Stimulated activated CD4-positive, alpha-beta T cell treated with anti-CD3 and anti-CD28 coated beads, TNF-alpha, amount 100 ng/mL, for 4 hours (primary cell): Measurements from ENCODE around the gene GPBP1.
"Not testable (repeated sequence)": the region's sequence is repeated elsewhere in the genome, so short reads cannot be mapped to it uniquely, and the experiment has no call there.

ENCODE experiments used
- DNase-seq, 3 experiments: peaks; one replicate each; pipeline ENCODE4 v3.0.0-alpha.2; 2020; ENCODE audit warnings: low read depth in 3 of 3

The GPBP1 gene

GRCh38 chr5:57173319-57174127 is at the start of gene GPBP1:
TSS of gene GPBP1 (plus strand) at chr5:57174059. CDS start at chr5:57214131, 40,072 bp downstream.
- peak; percentile 92 to 99 (median 96) for DNase-seq

- DNase-seq, result no peak
Observed at GRCh38 chr5:57128325-57128724, 45.5 kb upstream of the GPBP1 start.

GRCh38 chr5:57133574-57133973 is 40.3 kb upstream of the GPBP1 start:
- DNase-seq, result no peak

- DNase-seq, result no peak
Observed at GRCh38 chr5:57137401-57137800, 36.5 kb upstream of the GPBP1 start.

- DNase-seq, result no peak
Observed at GRCh38 chr5:57152316-57152715, 21.5 kb upstream of the GPBP1 start.

GRCh38 chr5:57155033-57155432 is 18.8 kb upstream of the GPBP1 start:
- DNase-seq, result no peak

GRCh38 chr5:57157131-57157530 is 16.7 kb upstream of the GPBP1 start:
- DNase-seq, result no peak

- no peak for DNase-seq
Observed at GRCh38 chr5:57157666-57158065, 16.2 kb upstream of the GPBP1 start.

GRCh38 chr5:57163553-57164006 is 10.3 kb upstream of the GPBP1 start:
- DNase-seq, result no peak

GRCh38 chr5:57164124-57164523 is 9.7 kb upstream of the GPBP1 start:
- DNase-seq, result no peak

- DNase-seq, result not testable (repeated sequence)
Observed at GRCh38 chr5:57165171-57165570, 8.7 kb upstream of the GPBP1 start.

- no peak for DNase-seq
Observed at GRCh38 chr5:57166276-57166675, 7.6 kb upstream of the GPBP1 start.

- no peak for DNase-seq
Observed at GRCh38 chr5:57167201-57167600, 6.7 kb upstream of the GPBP1 start.

GRCh38 chr5:57170116-57170515 is 3.7 kb upstream of the GPBP1 start:
- DNase-seq, result not testable (repeated sequence)

- DNase-seq, result peak in 1 of 3 experiments; percentile 13
Observed at GRCh38 chr5:57171816-57172465, 1.9 kb upstream of the GPBP1 start.

GRCh38 chr5:57172466-57173318 is 1.2 kb upstream of the GPBP1 start:
- no peak for DNase-seq

GRCh38 chr5:57174128-57174889 is 450 bp downstream of the GPBP1 start:
- no peak for DNase-seq

GRCh38 chr5:57174890-57175510 is 1.1 kb downstream of the GPBP1 start:
- DNase-seq, result no peak

- no peak for DNase-seq
Observed at GRCh38 chr5:57175551-57176309, 1.9 kb downstream of the GPBP1 start.

- DNase-seq, result no peak
Observed at GRCh38 chr5:57176350-57176857, 2.5 kb downstream of the GPBP1 start.
